ENCODE data around the gene GAB2. TPM values are rescaled to one million over a fixed set of nuclear protein-coding genes. Genes with fewer than 3 reads are reported as not detected.
A peak's percentile ranks its signal among the peaks of the same experiment; 100 is the strongest.

Gene GAB2
- total and polyA plus RNA-seq, 2 of the 13 experiments (the other 11 are each of a cell fraction or from before 2014, with no cell fraction given): 4.1 to 8.6 TPM

- no peak for TF ChIP-seq ZNF253 (CRISPR knock-in tag; IDR thresholded peaks at IDR 0.05; ENCODE audit: borderline replicate concordance)
- peak; percentile 64 for TF ChIP-seq CBFB (CRISPR knock-in tag; IDR thresholded peaks at IDR 0.05)
- peak; percentile 13 for TF ChIP-seq TFE3 (CRISPR knock-in tag; IDR thresholded peaks at IDR 0.05)
- TF ChIP-seq ZNF224 (CRISPR knock-in tag; IDR thresholded peaks at IDR 0.05): peak; percentile 81; the same call in 1 of the 2 replicates
- TF ChIP-seq IRF2 (CRISPR knock-in tag; IDR thresholded peaks at IDR 0.05): peak; percentile 72
- TF ChIP-seq ZNF605 (CRISPR knock-in tag; IDR thresholded peaks at IDR 0.05): peak; percentile 84; the same call in 1 of the 2 replicates
- TF ChIP-seq ZEB1 (IDR thresholded peaks at IDR 0.05; ENCODE audit: insufficient replicate concordance, low read depth): no peak
- TF ChIP-seq ZNF33B (CRISPR knock-in tag; IDR thresholded peaks at IDR 0.05): 0 out of 2 replicates have a peak, but pooled peaks have one; percentile 81
- no peak for TF ChIP-seq ZNF766 (CRISPR knock-in tag; IDR thresholded peaks at IDR 0.05; ENCODE audit: borderline replicate concordance)
- TF ChIP-seq ZNF337 (CRISPR knock-in tag; IDR thresholded peaks at IDR 0.05; ENCODE audit: borderline replicate concordance, low read depth): peak; percentile 85; the same call in 1 of the 2 replicates
- peak; percentile 99 for TF ChIP-seq THAP11 (CRISPR knock-in tag; IDR thresholded peaks at IDR 0.05)
- TF ChIP-seq ZNF350 (CRISPR knock-in tag; IDR thresholded peaks at IDR 0.05; ENCODE audit: borderline replicate concordance, low read depth): 0 out of 2 replicates have a peak, but pooled peaks have one; percentile 62
- peak; percentile 26; the same call in 1 of the 2 replicates for TF ChIP-seq THAP9 (CRISPR knock-in tag; IDR thresholded peaks at IDR 0.05; ENCODE audit: borderline replicate concordance)
- TF ChIP-seq ZNF44 (CRISPR knock-in tag; IDR thresholded peaks at IDR 0.05): peak; percentile 84; the same call in 1 of the 2 replicates
- no peak for TF ChIP-seq PRPF4 (IDR thresholded peaks at IDR 0.05; ENCODE audit: low read depth, low read length, poor library complexity, severe bottlenecking)
- TF ChIP-seq MIXL1 (CRISPR knock-in tag; IDR thresholded peaks at IDR 0.05): peak; percentile 54; the same call in 1 of the 2 replicates
- TF ChIP-seq NFIC (IDR thresholded peaks at IDR 0.05; ENCODE audit: low read length): no peak
- peak; percentile 70; the same call in 1 of the 2 replicates for TF ChIP-seq NR0B2 (CRISPR knock-in tag; IDR thresholded peaks at IDR 0.05)
- peak; percentile 81; the same call in 1 of the 2 replicates for TF ChIP-seq ARHGAP35 (CRISPR knock-in tag; IDR thresholded peaks at IDR 0.05; ENCODE audit: borderline replicate concordance)
- TF ChIP-seq ZNF264 (CRISPR knock-in tag; IDR thresholded peaks at IDR 0.05): no peak
- 0 out of 2 replicates have a peak, but pooled peaks have one; percentile 33 for TF ChIP-seq HOXD1 (CRISPR knock-in tag; IDR thresholded peaks at IDR 0.05)
- no peak for TF ChIP-seq ZBTB44 (CRISPR knock-in tag; IDR thresholded peaks at IDR 0.05)
Measured at GRCh38 chr11:78188286-78189173, 229.1 kb downstream of the GAB2 start, which contains the start of the genes KCTD21 and USP35 (continued).
